MCF 10A (cell line): ENCODE data around the gene VSTM2L. TPM values are rescaled to one million over a fixed set of nuclear protein-coding genes. Genes with fewer than 3 reads are reported as not detected.

Experiments used
- BruUV-seq: library from RNA; stranded (reverse); fragments of 400-500 nt; replicated peaks from 2 replicates; lab custom pipeline; 2021; lab: Mats Ljungman, UMichigan
- CTCF ChIA-PET: fragments of 300-600 bp; sonication (Branson Sonifier 250); formaldehyde crosslinking; extraction: SDS; loops from one replicate; lab custom pipeline; 2021; ENCODE audit warnings: antibody characterized with exemption, inconsistent platforms; lab: Yijun Ruan, JAX
- POLR2A ChIA-PET: fragments of 300-600, 350-650 bp; sonication (Branson Sonifier 250); formaldehyde crosslinking; extraction: SDS; loops from one replicate; lab custom pipeline; 2020; ENCODE audit warnings: antibody characterized with exemption, inconsistent platforms; lab: Yijun Ruan, JAX
- DNase-seq: peaks from one replicate; pipeline ENCODE4 v3.0.0-alpha.2; 2018; ENCODE audit not compliant: unreplicated experiment
- H3K27ac Mint-ChIP-seq: one replicate; pipeline ENCODE4 v1.8.0; 2022; ENCODE audit warnings: mild to moderate bottlenecking, low read depth, mixed read lengths; ENCODE audit not compliant: unreplicated experiment
- H3K27me3 Mint-ChIP-seq: one replicate; pipeline ENCODE4 v1.8.0; 2022; ENCODE audit warnings: mixed read lengths; ENCODE audit not compliant: insufficient read depth, unreplicated experiment
- H3K36me3 Mint-ChIP-seq: one replicate; pipeline ENCODE4 v1.8.0; 2022; ENCODE audit warnings: mild to moderate bottlenecking, moderate library complexity, mixed read lengths; ENCODE audit not compliant: insufficient read depth, unreplicated experiment
- H3K4me1 Mint-ChIP-seq: one replicate; pipeline ENCODE4 v1.8.0; 2022; ENCODE audit warnings: mixed read lengths; ENCODE audit not compliant: insufficient read depth, unreplicated experiment
- H3K4me3 Mint-ChIP-seq: one replicate; pipeline ENCODE4 v1.8.0; 2022; ENCODE audit warnings: mild to moderate bottlenecking, moderate library complexity, mixed read lengths; ENCODE audit not compliant: unreplicated experiment
- H3K9me3 Mint-ChIP-seq: one replicate; pipeline ENCODE4 v1.8.0; 2022; ENCODE audit warnings: mixed read lengths; ENCODE audit not compliant: unreplicated experiment
- CTCF ChIP-seq: fragments of 200-600 bp; IDR thresholded peaks from one replicate; pipeline ENCODE4 v1.8.0; 2022; ENCODE audit warnings: antibody characterized with exemption, mild to moderate bottlenecking; ENCODE audit not compliant: unreplicated experiment
- intact Hi-C: fragments of 100-400 bp; cut with micrococcal nuclease; formaldehyde crosslinking; loops from 2 replicates; pipeline ENCODE4 v1.14.1; 2022
- total RNA-seq: library from RNA; stranded (reverse); gene quantifications from 2 replicates; pipeline ENCODE4 v1.2.3, GENCODE V29; 2022

The VSTM2L gene
- total RNA-seq, 1 experiment from 2014 or later = 15.6 TPM

GRCh38 chr20:37901654-37902503, 1.0 kb upstream of the VSTM2L start:
- ChIA-PET POLR2A (interaction anchor here (0.9 kb wide), 2 partner anchors 9 to 93 kb away, joined by 3 to 4 read pairs; no protein-coding TSS in a partner anchor), CTCF (interaction anchor here (0.8 to 4.3 kb wide), 5 partner anchors 8 to 155 kb away, joined by 3 to 25 read pairs (median 3); no protein-coding TSS in a partner anchor)
- intact Hi-C loops = loop anchor here (1.0 to 5.0 kb wide), 4 partner anchors 91 to 320 kb away; no protein-coding TSS in a partner anchor
- Mint-ChIP-seq H3K36me3 (peaks cover 5% of the 10 kb centered on the region), H3K4me3 (peak overlapping the region; percentile 86), H3K27ac (no peak overlapping the region), H3K4me1 (peaks cover 33% of the 10 kb centered on the region), H3K9me3 (no peaks in the 10 kb centered on the region), H3K27me3 (no peaks in the 10 kb centered on the region)
- peak; percentile 45 for TF ChIP-seq CTCF
- BruUV-seq = no TSS peak
- DNase-seq = peak; percentile 81

GRCh38 chr20:37903317-37904007, 535 bp downstream of the VSTM2L start:
- H3K27me3 Mint-ChIP-seq = no peaks in the 10 kb centered on the region
- no peak overlapping the region for H3K27ac Mint-ChIP-seq
- peak overlapping the region; percentile 86 for H3K4me3 Mint-ChIP-seq
- CTCF ChIA-PET = interaction anchor here (0.7 to 4.3 kb wide), 2 partner anchors 90 to 516 kb away, joined by 3 to 25 read pairs; no protein-coding TSS in a partner anchor
- TF ChIP-seq CTCF = peak; percentile 62
- DNase-seq = no peak
- H3K36me3 Mint-ChIP-seq = peaks cover 11% of the 10 kb centered on the region
- peaks cover 48% of the 10 kb centered on the region for H3K4me1 Mint-ChIP-seq
- no peaks in the 10 kb centered on the region for H3K9me3 Mint-ChIP-seq
- intact Hi-C loops = loop anchor here (2.0 to 5.0 kb wide), 2 partner anchors 139 to 153 kb away; no protein-coding TSS in a partner anchor
- BruUV-seq = no TSS peak
- POLR2A ChIA-PET = interaction anchor here (0.9 kb wide), 1 partner anchor 91 kb away, joined by 3 read pairs; no protein-coding TSS in a partner anchor

GRCh38 chr20:37904008-37904642, 1.2 kb downstream of the VSTM2L start:
- H3K36me3 Mint-ChIP-seq = peaks cover 11% of the 10 kb centered on the region
- intact Hi-C loops = loop anchor here (5.0 kb wide), 1 partner anchor 138 kb away; no protein-coding TSS in a partner anchor
- ChIA-PET POLR2A (no interaction called here), CTCF (no interaction called here)
- H3K27ac Mint-ChIP-seq = no peak overlapping the region
- BruUV-seq = no TSS peak
- H3K4me3 Mint-ChIP-seq = peak overlapping the region; percentile 86
- no peaks in the 10 kb centered on the region for H3K27me3 Mint-ChIP-seq
- no peak for DNase-seq
- no peak for TF ChIP-seq CTCF
- H3K9me3 Mint-ChIP-seq = no peaks in the 10 kb centered on the region
- peaks cover 52% of the 10 kb centered on the region for H3K4me1 Mint-ChIP-seq
